Measurements from ENCODE around the gene EME1.
"Not testable (repeated sequence)": the region's sequence is repeated elsewhere in the genome, so short reads cannot be mapped to it uniquely, and the experiment has no call there.

Gene EME1

DNA sequence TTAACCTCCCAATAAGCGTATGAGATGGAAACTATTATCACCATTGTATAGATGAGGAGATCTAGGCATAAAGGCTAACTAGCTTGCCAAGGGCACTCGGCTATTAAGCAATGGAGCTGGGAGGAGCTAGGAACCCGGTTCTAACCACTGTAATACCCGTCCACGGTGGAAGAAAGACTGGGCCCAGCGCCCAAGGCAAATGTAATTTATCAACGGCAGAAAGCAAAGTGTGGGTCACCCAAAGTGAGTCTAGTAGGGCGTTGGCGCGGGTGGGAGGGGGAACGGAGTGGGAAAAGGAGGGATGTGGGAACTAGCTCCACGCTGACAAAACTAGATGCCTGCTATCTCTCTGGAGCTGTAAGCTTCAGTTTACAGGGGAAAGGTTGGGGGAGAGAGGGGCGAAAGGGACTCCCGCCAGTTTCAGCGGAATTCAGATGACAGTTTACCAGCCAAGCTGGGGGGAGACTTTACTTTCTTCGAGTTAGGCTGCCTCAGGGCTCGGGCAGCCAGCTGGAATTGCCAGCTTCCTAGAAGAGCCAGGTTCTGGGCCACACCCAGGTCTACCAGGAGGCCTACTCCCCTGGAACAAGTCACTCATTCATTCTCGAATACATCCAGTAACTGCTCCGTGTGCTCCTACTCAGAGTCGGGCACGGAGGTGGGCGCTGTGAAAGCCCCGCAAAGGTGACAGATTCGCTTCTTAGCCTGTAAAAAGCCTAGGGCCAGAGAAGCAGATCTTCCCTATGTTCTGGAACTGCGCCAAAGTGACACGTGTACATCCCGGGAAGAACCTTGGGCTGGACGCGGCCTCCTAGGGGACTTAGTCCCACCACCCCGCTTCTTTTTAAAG lies 23.5 kb downstream of the EME1 start:
- peak; percentile 14 to 63 for DNase-seq

DNA sequence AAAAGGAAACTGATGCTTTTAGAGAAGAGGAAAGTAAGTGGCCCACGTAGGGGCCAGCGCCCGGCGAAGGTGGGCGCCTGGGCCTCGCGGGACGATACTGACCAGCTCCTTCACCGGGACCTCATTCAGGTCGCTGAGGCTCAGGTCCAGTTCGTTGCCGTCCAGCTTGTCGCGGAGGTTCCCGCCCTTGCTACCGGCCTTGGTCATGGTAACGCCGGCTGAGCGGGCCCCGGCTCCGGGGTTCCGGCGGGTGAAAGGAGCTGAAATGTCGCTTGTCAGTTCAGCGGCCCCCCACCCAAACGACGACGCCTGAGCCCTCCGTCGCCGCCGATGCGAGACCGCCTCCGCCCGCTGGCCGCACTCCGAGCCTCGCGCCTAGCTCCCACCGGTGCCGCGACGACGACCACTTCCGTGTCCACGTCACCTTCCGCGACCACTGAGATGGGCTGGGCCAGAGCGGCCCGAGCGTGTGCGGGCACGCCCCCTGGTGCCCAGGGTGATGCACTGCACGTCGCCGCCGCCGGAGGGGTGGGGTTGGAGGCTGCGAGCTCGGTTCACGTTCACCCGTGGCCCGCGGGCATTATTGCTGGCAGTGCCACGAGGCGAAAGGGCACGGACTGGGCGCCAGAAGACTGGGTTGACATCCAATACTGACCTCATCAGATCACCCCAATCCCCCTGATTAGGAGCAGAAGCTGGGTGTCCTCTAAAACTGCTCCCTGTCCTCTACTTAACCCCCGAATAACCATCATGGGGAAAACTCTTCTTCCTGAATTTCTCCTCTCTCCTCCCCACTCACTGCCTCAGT lies 24.3 kb downstream of the EME1 start, which contains the start of gene LRRC59:
TSS of gene LRRC59 (minus strand) at position 413 of the 808 bp plus-strand sequence. CDS start at position 207, 206 bp downstream.
- DNase-seq, result peak; percentile 71 to 85

DNA sequence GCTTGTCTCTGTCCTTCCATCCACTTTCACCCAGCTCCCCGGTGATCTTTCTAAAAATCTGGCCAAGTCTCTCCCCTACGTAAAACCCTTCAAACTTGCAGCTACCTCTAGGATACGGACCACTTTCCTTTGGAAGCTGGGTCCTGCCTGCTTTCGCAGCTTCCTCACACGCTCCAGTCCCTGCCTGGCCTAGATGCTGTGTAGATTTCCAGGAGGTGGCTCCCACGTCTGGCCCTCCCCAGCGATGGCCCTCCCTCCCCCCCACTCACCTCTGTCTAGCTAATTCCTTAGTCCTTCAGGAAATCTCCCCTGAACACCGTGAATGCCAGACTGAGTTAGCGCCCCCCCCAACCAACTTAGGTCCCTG lies 24.9 kb downstream of the EME1 start:
- DNase-seq, result no peak

DNA sequence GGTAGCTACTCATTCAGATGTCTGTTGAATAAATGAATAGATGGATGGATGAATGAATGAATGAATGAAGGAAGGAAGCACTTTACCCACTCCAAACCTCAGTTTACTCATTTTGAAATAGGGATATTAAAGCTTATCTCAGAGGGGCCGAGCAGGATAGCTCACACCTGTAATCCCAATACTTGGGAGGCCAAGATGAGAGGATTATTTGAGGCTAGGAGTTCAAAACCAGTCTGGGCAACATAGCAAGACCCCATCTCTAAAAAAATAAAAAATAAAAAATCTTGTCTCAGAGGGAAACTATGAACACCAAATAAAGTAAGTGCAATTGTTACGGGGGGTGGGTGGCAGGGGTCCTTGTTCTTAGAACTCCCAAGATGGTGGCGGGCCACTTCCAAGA lies 25.6 kb downstream of the EME1 start:
- DNase-seq, result not testable (repeated sequence)

DNA sequence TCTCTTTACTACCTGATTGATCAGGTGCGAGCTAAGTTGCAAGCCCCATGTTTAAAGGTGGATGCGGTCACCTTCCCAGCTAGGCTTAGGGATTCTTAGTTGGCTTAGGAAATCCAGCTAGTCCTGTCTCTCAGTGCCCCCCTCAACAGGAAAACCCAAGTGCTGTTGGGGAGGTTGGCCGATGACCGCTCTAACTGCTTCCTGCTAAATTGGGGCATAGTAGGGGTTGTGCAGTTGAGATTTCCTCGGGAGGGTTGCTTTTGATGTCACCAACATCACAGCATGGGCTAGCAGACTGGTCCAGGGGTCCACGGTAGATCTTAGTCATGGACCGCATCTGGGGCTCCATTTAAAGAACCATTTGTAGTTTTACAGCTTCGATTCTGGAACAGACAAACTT lies 26.6 kb downstream of the EME1 start:
- DNase-seq, result not testable (repeated sequence)

DNA sequence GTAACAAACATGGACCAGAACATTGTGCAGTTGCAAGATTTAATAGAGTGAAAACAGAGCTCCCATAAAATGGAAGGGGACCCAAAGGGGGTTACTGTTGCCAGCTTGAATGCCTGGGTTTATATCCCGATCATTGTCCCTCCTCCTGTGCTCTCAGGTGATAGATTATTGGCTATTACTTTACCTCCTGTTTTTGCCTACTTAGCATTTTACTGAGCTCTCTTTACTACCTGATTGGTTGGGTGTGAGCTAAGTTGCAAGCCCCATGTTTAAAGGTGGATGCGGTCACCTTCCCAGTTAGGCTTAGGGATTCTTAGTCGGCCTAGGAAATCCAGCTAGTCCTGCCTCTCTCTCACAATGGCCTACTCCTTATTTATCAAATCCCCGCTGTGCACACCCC lies 32.3 kb downstream of the EME1 start:
- DNase-seq, result not testable (repeated sequence)

DNA sequence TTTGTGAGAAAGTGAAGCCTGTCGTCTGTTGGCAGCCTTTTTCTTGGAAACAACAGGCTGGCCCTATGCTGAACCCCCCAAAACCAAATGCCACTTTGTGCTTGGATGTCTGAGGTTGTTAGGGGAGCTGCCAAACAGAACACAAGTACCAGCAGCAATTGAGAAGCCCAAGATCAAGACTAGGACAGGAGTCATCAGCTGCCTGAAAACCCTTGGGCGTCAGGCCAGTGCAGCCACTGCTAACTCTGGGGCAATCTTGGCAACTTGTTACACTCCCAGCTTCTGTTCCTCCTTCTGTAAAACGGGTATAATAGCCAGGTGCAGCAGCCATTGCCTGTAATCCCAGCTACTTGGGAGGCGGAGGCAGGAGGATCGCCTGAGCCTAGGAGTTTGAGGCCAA lies 33.5 kb downstream of the EME1 start:
- no peak for DNase-seq

DNA sequence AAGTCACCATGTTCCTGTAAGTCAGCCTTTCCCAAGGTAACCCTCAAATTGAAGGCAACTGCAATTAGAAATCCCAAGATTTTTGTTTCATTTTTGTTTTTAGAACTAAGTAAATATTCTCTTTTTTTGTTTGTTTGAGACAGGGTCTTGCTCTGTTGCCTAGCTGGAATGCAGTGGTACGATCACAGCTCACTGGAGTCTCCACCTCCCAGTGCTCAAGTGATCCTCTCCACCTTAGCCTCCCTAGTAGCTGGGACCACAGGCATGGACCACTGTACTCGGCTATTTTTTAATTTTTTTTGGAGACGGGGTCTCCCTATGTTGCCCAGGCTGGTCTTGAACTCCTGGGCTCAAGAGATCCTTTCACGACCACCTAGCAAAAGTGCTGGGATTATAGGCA lies 34.9 kb downstream of the EME1 start:
- no peak for DNase-seq

DNA sequence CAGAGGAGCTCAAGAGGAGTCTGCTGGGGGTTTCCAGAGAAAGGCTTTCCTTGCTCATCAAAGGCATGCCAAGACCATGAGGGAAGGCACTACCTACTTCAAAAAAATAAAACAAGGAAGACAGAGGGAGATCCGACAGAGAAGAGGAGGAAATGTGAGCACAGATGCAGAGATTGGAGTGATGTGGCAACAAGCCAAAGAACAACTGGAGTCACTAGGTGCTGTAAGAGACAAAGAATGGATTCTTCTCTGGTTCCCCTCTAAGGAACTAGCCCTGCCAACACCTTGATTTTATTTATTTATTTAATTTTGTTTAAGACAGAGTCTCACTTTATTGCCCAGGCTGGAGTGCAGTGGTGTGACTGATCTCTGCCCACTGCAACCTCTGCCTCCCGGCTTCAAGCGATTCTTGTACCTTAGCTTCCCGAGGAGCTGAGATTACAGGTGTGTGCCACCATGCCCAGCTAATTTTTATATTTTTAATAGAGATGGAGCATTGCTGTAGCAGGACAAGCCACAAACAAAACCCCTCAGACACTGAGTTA lies 39.2 kb downstream of the EME1 start:
- DNase-seq, result no peak

DNA sequence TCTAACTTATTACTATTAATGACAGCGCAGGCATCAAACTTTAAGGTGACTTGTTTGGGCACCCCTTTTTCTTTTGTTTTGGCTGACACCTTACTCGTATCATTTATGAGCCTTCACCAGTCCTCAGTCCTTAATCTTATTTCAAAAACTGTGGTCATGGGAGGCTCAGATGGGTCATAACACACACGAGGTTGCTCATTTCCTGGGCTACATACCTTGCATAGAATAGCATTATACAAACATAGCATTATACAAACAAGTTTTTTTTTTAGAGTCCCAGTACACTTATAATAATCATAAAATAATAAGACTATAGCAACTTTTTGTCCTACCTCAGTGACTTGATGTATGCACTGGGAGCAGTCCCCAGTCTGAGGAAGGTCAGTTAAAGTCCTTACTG lies 41.8 kb downstream of the EME1 start:
- no peak for DNase-seq

DNA sequence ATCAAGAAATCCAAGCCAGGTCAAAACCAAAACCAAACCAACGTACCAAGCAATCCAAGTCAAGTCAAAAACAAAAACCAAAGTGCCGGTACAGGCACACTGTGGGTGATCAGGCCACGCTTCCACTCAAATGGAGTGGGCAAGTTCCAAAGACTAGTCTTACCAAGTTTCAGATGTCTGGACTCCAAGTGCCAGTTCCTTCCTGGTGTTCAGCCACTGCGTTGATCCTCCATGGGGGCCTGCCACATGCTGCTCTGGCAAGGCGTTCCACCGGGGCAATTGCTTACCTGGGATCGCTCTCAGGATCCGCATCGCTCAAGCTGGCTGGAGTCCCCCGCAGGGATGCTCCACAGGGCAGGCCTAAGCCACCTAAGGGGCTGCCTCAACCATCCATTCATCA lies 46.5 kb downstream of the EME1 start:
- DNase-seq, result not testable (repeated sequence)

DNA sequence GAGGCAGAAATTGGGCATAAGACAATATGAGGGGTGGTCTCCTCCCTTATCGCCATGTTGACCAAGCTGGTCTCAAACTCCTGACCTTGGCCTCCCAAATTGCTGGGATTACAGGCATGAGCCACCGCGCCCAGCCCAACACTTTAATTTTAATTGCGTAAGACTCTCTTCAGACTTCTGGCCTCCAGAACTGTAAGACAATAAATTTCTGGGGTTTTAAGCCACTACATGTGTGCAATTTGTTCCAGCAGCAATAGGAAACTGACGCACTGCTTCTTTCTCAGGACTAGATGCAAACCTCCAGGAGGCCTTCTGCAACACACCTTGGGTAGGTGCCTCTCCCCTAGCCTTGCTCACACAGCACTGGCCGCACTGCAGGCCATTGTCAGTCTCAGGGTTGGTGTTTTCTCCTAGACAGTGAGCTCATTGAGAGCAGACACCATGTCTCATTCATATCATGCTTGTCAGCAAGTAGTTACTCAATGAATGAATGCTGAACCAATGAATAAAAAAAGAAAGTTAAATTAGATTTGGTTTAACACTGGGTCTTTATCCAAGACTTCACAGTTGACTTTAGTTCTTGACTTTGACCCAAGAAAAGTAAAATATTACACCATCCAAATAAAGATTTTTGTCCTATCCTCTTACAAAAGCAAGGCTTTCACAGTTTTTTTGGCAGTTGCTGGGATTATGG lies 47.5 kb downstream of the EME1 start:
- DNase-seq, result no peak

DNA sequence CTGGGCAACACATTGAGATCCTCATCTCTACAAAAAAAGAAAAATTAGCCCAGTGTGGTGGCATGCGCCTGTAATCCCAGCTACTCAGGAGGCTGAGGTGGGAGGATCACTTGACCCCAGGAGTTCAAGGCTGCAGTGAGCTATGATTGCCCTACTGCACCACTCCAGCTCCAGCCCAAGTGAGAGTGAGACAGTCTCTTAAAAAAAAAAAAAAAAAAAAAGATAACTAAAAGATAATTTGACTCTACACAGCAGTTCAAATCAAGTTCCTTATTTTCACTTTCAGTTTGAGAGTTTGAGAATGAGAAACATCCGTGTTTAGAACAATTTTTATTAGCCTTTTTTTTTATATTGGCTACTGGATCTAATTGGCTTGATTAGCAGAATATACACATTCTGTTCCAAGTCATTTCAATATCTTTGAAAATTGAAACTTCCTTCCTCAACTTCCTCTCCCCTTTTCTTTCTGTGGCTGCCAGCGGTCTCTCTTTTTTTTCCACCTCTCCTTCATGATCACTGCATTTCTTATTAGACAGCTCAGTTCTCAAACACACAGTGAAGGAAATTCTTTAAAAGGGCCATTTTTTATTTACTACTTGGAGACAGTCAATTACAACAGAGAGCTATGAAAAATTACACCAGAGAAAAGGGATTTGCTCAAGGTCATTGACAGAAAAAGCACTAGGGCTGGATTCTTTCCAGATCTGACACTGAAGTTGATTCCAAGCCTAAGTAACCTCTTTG lies 48.5 kb downstream of the EME1 start:
- DNase-seq, result peak in 1 of 2 experiments; percentile 20

DNA sequence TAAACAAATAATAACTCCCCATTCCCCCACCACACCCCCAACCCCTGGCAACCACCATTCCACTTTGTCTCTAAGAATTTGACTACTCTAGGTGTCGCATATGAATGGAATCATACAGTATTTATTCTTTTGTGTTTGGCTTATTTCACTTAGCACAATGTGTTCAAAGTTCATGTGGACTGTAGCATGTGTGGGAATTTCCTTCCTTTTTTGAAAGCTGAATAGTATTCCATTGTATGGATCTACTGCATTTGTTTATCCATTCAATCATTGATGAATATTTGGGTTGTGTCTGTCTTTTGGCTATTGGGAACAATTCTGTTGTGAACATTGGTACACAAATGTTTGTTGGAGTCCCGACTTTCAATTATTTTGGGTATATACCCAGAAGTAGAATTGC lies 49.7 kb downstream of the EME1 start:
- DNase-seq, result no peak

DNA sequence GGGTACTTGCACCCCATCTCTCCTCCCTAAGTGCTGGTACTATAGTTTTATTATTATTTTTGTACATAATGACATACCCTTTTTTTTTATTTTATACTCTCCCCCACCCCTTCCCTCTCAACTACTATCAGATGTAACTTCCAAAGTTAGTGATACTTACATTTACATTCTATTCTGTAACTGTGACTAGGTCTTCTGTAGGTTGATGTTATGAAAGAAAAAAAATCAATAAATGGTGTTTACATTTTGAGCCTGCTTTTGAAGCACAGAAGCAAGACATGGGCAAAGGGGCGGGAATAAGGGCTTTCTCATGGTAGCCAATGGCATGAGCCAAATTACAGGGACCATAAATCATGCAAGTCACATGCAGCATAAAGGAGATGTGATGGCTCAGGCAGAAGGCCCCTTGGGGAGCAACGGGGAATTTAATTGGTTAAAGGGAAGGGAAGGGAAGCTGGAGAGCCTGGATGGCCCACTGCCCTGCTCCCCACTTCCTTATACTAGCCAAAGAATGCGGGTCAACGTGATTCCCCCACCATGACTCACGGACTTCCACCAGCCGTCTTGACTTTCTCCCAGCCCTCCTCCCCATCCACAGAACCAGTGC lies 50.6 kb downstream of the EME1 start:
- DNase-seq, result peak in 1 of 2 experiments; percentile 50

DNA sequence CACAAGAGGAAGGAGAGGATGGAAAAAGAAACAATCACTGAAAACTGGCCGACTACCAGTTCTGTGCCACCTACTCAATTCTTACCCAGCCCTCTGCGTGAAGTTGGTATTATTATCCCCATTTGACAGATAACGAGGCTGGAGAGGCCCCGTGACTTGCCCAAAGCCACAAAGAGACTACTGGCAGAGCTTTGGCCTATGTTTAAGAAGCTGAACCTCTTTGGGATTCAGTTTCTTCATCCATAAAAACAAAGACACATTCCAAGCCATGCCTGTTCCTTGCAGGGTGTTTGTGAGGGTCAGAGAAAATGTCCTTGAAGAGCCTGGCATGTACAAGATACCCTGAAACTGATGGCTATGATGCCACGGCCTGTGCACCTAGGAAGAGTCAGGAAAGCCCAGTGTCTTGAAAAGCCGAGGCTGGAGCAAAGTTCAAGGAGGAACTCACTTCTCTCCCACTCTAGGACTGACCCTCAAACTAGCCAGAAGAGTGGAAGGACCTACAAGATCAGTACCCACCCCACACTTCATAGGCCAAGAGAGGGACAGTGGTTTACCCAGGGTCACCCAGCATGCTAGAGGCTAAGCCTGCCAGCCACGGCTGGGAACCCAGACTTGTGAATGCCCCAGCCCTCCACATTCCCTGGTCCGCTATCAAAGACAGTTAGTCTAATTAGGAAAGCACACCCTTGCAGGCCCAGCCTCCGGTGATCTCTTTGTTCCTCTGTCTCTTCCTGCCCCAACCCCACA lies 51.4 kb downstream of the EME1 start:
- no peak for DNase-seq

DNA sequence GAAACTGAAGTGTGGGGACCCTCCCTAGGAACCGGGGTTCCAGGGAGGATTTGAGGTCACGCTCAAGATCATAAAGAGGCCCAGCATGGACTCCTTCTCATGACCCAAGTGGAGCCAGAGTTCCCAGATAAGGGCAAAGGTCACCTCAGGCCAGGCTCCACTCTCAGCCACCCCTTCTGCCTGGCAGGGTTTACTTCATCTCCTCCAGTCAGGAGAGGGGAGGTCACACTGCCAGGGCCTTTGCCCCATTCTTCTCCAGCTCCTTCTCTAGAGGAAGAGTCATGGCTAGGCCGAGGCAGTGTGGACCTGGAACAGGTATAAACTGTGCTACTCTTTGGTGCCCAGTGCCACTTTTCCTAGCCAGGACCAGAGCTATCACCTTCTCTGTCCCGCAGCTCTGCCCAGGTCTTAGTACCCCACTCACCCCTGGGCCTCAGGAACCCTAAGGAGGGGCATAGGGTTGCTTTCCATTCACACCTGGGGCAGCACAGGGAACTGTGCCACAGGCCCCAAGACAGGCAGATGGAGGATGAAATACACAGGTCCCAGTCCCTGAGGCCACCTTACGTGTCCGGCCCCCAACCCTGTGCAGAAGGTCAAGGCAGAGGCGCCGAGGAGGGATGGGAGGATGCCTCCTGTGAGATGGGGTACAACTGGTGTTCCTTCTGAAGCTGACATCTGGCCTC lies 52.1 kb downstream of the EME1 start:
- DNase-seq, result no peak

DNA sequence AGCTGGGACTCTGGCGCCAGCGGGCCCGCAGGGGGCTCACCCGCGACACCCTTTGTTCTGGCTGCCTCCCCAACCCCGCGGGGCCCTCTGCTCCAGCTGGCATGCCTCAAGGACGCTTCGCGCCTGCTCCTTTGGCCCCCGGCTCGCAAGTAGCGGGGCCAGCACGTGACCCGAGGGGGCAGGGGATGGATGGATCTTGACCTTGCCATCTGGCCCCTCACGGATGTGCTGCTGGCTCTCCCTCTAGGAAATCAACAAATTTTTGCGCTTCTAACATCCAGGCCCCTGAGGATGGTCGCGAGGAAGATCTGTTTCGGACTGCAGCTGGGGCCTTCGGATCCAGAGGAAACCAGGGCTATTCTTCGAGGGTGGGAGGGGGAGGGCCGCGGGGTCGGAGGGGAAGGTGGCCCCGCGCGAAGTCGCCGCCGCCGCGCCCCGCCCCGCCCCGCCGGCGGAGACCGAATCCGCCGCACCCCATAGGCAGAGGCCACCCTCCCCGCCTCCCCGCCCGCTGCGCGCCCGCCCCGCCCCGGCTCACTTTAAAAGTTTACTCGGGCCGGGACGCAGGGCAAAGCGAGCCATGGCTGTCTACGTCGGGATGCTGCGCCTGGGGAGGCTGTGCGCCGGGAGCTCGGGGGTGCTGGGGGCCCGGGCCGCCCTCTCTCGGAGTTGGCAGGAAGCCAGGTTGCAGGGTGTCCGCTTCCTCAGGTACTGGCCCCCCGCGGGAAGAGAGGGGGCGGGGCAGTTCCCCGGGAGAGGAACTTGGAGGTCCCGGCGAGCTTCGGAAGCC lies 52.8 kb downstream of the EME1 start, which contains the start of gene ACSF2:
TSS of gene ACSF2 (plus strand) at position 537 of the 790 bp plus-strand sequence. CDS start at position 581, 44 bp downstream.
- DNase-seq, result peak in 1 of 2 experiments; percentile 45

DNA sequence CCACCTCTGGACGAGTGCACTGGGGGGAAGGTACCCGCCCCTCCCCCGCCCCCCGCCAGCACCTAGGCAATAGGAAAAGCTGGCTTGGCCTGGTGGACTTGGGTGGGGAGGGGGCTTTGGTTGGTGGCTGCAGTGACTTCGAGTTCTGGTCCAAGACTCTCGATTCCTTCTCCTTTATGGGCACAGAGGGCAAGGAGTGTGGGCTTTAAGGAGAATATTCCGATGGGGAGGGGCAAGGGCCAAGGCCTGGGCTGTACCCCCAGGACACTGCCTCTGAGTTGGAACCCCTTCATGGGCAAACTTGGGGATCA lies 53.4 kb downstream of the EME1 start:
- DNase-seq, result no peak

Data from NCI-H446 (cell line).